Hematopoietic multipotent progenitor cell treated with erythropoietin and hydrocortisone succinate and interleukin-3 and kit ligand, for 15 days (in vitro differentiated cells): Measurements from ENCODE around the gene APCDD1L.
"Not testable (repeated sequence)": the region's sequence is repeated elsewhere in the genome, so short reads cannot be mapped to it uniquely, and the experiment has no call there.

Experiments
- DNase-seq: peaks from one replicate; pipeline ENCODE4 v3.0.0-alpha.2; 2015; ENCODE audit warnings: low spot score

The APCDD1L gene

DNA sequence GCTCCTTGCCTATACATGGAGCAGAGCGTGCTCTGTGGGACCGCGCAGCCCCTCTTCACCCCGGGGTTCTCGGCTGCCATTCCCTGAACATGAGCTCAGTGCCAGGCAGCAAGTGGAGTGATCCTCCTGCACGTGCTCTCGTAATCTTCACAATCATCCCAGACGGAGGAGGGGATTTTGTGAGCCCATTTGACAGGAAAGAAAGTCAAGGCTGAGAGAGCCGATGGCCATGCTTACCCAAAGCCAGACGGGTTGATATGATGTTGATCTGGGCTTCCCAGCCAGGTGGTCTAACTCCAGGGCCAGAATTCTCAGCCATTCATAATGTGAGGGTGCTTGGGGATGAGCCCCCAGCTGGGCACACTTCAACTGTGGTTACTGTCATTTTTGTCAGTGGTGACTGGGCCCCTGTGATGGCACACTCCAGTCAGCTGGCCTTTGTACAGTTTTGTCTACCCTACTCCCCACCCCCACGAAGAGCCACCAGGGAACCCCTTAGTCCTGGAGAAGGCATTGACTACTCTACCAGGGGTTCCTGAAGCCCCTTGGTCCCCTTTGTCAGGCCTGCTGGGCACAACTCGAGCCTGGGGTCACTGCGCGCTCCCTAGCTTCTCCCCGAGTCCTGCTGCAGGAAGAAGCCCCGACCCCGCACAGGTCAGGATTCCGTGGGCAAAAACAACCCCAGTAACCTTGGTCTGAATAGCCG is 1.5 kb downstream of the APCDD1L start:
- DNase-seq = no peak

DNA sequence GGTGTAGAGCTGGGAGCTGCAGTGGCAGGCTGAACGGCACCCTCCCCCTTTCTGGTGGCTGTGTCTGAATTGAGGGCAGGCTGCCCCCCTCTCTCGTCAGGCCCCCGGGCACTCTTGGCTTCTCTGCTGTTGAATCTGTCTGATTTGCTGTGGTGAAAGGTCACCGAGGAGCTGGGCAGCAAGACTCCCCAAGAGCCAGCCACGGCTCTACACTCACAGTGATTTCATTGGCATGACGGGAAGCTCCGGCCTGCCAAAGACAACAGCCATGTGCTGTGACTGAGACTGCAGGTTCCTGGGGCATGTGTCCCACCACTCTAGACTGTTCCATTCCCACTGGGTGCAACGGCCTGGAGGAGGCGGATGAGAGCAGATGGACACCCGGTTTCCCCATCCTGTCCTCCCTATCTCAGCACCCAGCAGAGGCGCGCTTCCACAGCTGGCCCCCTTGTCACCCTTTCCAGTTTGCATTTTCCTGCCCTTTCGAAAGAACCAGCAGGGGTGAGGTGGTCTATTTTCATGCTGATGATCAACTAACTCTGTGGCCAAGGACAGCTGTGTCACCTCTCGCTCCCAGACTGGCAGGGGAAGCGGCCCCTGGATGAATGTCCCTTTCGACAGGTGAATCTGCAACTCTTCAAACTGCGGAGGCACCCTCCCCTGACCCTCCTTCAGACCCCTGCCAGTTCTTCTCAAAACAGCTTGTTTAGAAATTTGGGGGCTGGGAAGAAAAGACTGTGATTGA is 2.2 kb downstream of the APCDD1L start:
- DNase-seq = no peak

DNA sequence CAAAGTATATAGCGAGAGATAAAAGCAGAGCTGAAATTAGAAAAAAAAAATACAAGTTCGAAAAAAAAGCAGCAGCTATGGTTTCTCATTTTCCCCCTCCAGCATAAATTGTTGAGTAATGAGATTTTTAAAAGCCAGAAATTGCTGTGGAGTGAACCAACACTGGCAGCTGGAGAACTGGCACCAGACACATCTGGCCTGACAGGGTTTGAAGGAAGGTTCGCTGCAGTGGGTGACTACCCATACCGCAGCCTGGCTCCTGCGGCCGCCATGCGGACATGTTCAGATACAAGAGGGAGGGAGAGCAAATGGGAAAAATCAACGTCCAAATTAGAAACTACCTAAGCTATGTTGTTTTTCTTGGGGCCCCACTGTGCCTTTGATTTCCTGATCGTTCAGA is 3.3 kb downstream of the APCDD1L start:
- no peak for DNase-seq

DNA sequence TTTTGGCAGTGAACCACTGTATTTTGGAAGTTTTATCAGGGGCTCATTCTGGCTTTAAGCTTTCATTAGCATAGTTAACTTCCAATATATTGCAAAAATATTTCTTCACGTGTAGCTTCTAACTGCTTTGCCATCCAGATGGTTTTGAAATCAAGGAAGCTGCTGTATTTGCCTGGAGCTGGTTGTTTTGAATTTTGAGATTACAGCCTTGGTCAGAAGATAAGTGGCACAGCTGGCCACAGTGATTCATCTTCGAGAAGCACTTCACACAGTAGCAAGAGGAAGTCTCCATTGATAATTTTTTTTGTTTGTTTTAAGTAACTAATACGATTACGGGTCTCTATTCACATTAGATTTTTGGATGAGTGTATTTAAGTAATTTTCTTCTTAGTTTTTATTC is 3.8 kb downstream of the APCDD1L start:
- DNase-seq = no peak

DNA sequence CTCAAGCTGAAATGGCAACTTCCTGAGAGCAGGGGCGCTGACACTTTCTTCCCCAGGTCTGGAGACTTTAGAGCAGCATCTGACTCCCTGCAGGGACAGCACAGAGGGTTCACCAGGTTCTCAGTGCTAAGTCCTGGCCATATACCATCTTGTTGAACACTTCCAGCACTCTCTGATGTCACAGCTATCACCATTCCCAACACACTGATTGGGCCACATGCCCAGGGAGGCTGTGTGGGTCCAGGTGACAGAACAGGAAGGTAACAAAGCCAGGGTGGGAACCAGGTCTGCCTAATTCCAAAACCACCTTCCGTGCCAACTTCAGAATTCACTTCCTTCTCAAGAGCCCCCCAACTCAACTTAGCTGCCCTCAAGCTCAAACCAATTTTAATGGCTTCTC is 4.3 kb downstream of the APCDD1L start:
- DNase-seq = no peak

DNA sequence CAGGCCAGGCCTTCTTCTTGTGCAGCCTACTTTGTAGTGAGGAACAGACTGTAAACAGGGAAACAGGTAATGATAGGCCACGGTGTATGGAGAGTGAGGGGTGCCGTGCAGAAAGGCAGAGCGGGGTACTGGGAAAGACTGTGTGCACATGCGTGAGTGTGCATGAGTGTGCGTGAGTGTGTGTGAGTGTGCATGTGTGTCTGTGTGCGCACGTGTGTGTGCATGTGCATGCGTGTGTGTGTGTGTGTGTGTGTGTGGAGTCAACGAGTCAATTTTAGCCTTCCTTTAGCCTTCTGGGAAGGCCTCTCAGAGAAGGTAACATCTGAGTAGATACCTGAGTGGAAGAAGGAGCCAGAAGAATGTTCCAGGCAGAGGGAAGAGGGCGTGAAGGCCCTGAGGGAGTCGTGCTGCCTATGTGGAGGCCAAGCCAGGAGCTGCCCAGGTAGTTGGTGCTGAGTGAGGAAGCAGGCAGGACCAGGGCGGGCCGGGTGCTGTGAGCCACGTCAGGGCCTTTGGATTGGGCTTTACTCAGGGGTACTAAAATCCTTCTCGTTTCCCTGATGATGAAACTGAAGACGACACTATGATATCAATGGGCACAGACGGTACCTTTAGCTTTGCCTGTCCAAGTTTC is 6.3 kb downstream of the APCDD1L start:
- DNase-seq = no peak

DNA sequence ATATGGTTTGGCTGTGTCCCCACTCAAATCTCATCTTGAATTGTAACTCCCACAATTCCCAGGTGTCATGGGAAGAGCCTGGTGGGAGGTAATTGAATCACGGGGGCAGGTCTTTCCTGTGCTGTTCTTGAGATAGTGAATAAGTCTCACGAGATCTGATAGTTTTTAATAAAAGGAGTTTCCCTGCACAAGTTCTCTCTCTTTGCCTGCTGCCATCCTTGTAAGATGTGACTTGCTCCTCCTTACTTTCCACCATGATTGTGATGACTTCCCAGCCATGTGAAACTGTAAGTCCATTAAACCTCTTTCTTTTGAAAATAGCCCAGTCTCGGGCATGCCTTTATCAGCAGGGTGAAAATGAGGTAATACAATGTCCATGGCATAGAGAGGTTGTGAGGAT is 8.2 kb downstream of the APCDD1L start:
- DNase-seq = not testable (repeated sequence)

DNA sequence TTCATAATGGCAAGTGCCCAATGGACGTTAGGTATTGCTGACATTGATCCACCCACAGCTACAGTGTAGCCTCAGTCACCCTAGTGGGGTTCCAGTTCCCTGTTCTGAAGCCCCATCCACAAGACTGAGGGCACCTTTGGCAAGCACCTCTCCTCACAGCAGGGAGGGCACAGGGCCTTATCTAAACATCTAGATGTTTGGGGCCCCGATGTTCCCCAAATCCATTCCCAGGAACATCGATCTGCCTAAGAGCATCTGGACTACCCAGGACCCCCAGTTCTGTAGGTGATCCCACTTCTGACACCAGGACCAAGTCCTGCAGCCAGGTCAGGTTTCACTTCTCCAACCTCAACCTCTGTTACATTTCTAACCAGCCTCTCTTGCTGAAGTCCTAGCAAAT is 10.6 kb downstream of the APCDD1L start:
- no peak for DNase-seq

DNA sequence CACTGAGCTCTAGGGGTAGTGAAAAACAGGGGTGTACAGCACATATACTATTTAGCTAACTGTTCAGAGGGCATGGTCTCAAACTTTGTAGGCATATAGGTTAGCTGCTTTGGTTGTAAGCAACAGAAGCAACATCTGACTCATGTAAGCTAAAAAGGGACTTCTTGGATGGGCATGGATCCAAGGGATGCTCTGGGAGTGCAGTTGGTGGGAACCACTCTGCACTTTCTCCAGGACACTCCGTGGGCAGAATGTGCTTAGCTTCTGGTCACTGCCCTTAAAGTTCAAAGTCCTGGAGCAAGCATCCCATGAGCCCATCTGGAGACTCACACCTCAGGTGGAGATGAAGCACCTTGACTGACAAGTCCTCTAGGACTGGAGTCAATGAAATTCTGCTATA is 11.5 kb downstream of the APCDD1L start:
- no peak for DNase-seq

DNA sequence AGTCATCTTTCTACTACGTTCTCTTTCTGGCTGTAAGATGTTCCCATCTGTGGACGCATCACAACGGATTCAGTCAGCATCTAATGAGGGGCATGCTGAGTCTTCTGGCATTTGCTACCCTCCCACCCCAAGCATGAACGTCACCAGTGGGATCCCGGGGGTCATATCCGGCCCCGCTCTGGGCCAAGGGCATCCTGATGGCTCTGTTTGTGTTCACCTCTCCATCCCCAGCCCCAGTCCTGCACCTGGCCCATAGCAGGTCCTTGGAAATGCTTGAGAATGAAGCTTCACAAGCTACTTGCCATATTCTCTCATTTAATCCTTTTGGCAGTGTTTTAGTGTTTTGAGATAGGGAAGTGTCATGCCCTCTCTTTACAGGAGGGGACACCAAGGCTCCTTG is 14.9 kb downstream of the APCDD1L start:
- DNase-seq = no peak

DNA sequence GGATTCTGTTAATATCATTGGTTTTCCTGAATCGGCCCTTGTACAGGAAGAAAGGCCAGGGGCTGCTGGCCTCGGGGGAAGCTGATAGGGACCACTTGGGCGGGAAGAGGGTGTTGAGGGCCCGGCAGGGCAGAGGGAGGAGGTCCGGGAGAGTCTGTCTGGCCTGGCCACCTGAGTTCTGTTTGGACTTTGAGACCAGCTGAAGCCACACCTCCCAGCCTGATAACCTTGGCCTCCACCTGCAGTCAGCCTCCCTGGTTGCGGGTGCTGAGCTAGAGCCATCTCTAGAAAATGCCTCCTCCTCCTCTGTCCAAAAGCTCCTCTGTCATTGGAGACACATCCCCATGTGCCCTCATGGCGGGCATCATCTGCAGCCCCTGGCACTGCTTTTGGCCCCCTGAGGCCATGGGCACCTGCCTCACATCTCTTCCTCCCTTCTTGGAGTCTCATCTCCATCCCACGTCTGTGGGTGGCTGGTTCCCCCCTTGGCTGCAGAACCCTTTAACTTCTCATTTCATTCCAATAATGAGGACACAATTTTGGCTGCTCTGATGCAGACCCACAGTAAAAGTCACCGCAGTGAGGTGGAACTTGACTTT is 16.6 kb downstream of the APCDD1L start:
- no peak for DNase-seq

DNA sequence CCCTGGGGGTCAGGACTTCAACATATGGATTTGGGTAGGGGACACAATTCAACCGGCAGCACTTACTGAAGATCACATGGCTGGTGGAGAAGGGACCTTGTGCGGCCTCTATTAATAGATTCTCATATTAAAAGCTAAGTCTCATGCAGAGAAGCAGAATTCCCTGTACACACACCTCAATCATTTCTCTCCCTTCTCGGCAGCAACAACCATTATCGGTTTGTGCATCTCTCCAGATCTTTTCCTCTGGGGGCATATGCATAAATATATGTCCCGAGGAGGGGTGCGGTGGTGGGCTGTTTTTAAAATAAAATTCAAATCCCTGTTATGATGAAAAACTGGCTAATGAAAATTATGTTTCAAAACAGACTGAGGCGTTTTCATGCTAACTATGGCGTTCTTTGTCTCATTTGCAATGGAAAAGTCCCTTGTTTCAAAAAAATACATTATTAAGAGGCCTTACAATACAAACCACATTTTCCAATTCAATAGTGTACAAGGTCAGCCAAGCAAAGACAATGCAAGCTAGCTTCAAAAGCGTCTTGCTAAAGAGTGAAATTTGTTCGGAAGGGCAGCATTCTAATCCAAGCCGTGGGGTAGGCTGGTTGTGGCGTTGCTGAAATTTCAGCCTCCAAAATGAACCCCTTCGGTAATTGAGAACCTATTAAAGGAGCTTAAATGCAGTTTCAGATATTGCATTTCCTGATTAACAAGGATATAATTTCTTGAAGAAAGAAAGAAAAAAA is 17.3 kb downstream of the APCDD1L start:
- DNase-seq = no peak

DNA sequence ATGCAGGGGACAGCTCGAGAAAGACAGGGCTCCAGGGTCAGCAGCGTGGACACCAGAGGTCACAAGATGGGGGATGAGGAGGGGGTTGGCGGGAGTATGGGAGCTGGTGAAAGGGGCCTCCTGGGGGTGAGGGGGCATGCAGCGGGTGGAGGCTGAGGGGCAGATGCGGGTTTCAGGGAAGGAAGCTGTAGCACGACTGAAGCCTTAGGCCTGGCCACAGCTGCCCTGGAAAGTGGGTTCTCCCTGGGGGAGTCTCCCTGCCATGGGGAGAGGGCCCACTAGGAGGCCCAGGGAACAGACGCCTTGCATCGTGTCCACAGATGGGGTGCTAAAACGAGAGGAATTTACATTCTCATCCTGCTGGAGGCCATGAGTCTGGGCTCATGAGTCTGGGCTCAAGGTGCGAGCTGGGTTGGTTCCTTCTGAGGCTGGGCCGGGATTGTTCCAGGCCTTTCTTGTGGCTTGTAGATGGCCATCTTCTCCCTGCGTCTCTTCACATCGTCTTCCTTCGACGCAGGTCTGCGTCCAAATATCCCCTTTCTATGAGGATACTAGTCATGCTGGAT is 18.0 kb downstream of the APCDD1L start:
- no peak for DNase-seq

DNA sequence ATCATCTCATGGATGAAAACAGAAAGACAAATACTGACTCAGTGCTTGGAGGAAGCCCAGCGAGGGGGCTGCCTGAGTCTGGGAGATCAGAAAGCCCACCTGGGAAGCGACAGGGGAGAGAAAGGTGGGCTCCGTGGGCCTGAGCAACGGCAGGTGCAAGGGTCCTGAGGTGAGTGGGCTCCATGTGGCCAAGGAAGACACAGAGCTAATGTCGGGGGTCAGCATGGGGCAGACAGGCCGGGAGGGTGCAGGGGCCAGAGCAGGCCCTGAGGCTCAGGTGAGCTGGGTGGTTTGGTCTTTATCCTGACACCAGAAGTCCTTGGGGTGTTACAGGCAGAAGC is 18.8 kb downstream of the APCDD1L start:
- no peak for DNase-seq

DNA sequence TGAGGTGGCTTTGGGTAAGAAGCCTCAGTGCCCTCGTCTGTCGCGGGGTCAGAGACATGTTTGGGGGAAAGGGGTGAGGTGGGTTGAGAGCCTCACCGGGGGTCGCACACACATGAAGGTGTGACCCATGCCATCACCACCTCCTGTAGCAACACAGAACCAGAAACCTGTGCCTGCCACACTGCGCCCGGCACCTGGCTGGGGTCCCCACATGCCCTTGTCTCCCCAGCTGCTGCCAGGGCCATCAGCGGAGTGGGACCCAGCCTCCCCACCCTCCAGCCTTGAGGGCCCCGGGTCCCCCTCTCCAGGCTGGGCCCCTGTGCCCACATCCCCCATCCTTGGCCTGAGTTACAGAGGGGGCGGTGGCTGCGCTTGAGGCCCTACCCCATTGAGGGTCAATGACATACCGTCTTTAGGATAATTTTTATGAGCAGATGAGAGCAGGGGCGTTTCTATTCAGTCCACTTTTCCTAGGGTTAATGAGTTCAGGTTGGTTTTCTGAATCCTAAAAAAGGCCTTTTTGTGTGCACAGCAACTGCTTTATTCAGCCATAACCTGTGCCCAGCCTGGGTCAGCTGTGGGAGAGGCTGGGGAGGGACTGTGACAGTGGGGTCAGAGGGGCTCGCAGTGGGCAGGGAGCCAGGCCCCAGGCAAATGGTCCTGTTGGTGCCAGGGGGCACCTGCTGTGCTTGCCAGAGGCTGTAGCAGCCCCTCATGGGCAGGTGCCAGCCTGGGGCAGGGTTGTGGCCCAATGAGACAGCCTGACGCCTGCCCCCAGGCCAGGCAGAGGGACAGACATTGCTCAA is 19.4 kb downstream of the APCDD1L start:
- DNase-seq = no peak

DNA sequence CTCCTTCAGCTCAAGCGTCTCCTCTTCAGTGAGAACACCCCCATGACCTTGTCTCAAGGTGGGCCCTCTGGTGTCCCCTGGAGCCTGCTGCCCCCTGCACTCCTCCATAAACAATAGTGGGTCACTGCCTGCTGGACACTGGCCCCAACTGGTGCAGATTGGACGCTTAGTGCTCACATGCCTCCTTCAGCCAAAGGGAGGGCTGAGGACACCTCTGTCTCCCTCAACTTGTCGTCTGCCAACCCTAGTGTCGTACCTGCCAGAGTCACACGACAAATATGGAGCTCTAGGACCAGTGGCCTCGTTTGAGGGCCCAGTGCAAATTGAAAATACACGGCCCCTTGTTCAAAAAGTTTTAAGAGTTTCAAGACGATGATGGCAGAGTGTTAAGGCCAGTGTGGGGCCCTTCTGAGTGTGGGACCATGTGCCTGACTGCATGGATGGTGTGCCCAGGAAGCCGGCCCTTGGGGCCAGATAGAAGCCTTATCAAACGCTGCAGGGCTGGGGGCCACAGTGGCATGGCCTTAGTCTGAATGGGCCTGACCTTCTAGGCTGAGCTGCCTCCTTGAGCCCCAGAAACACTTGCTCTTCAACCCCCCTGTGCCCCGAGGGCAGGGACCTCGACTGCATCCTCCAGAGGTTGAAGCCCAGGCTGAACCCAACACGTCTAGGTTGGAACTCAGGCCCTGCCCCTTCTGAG is 20.1 kb downstream of the APCDD1L start:
- DNase-seq = no peak

DNA sequence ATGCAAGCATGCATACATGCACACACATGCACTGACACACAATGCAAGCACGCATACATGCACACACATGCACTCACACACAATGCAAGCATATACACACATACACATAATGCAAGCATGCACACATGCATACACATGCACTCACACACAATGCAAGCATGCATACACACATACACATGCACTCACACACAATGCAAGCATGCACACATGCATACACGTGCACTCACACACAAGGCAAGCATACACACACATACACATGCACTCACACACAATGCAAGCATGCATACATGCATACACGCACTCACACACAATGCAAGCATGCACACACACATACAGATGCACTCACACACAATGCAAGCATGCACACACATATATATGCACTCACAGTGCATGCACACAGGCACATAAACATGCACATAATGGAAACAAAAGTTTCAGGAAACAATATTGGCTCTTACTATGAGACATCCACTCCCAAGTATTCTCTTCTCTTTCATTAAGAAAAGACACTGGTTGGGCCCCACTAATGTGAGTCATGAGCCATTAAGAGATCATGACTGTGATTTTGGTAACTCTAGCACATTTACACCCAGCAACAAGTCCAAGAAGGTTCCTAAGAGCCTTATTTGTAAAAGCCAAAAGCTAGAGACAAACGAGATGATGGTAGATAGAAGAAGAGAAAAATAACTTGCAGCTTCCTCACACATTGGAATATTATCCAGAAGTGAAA is 22.2 kb downstream of the APCDD1L start:
- DNase-seq = no peak

DNA sequence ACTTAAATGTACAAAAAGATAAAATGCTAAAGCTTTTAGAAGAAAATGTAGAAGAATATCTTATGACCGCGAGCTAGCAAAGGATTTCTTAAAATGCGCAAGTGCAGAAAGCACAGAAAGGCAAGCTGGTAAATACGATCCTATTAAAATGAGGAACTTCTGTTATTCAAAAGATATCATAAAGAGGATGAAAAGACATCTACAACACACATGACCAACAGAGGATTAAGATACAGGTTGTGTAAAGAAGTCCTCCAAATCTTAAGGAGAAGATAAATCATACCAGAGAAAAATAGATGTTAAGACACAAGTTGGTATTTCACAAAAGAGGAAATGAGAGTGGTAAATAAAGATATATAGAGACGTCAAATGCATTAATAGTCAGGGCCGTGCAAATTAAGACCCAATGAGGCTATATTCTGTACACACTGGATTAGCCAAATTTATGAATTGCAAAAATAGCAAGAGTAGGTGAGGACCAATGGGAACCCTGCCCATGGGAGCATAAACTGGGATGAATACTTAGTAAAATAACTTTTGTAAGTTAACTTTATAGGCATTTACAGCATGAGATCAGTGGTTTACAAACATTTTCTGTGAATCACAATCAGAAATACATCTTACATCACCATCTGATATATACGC is 23.0 kb downstream of the APCDD1L start:
- DNase-seq = no peak

DNA sequence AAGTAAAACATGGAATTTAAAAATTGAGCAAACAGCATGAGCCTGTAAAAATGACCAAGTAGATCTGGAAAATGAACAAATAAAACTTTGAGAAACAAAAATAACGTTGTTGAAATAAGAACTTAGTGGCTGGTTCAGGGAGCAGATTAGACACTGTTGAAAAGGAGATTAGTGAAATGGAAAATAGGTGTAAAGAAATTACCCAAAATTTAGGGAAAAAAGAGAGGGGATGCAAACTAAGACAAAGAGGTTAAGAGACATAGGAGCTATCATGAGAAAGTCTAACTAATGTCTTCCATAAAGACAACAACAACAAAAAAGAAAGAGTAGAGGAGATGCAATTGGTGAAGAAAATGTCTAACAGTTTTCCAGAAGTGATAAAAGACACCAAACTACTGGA is 29.0 kb downstream of the APCDD1L start:
- no peak for DNase-seq
